GM19239 (cell line): ENCODE results near the gene GBA3.

Source experiments
- DNase-seq: peaks from one replicate; pipeline ENCODE4 v3.0.0; 2011; ENCODE audit warnings: low spot score; ENCODE audit not compliant: insufficient read length
- FAIRE-seq: peaks from 2 replicates; lab custom pipeline; 2011; peaks lifted over from hg19 to GRCh38; lab: Jason Lieb, UNC

Gene GBA3

GRCh38 chr4:22692736-22693135, at the start of gene GBA3:
GBA3 (plus strand) TSS chr4:22692937.
- no peak for FAIRE-seq
- no peak for DNase-seq

- DNase-seq (no peak), FAIRE-seq (no peak)
These were observed 48.8 kb upstream of the GBA3 start for GRCh38 chr4:22643952-22644351.

GRCh38 chr4:22645481-22646182, 47.1 kb upstream of the GBA3 start:
- DNase-seq: no peak

GRCh38 chr4:22648996-22649395, 43.7 kb upstream of the GBA3 start:
- DNase-seq: no peak

More at GRCh38 chr4:22645481-22646182, 47.1 kb upstream of the GBA3 start:
- no peak for FAIRE-seq

GRCh38 chr4:22650771-22651170, 42.0 kb upstream of the GBA3 start:
- DNase-seq (no peak), FAIRE-seq (no peak)

More at GRCh38 chr4:22648996-22649395, 43.7 kb upstream of the GBA3 start:
- FAIRE-seq: no peak

GRCh38 chr4:22653752-22654151, 39.0 kb upstream of the GBA3 start:
- no peak for FAIRE-seq
- no peak for DNase-seq

GRCh38 chr4:22661443-22661842, 31.3 kb upstream of the GBA3 start:
- FAIRE-seq: no peak
- no peak for DNase-seq

GRCh38 chr4:22667332-22667940, 25.3 kb upstream of the GBA3 start:
- FAIRE-seq: no peak

GRCh38 chr4:22668301-22668700, 24.4 kb upstream of the GBA3 start:
- FAIRE-seq: no peak

More at GRCh38 chr4:22667332-22667940, 25.3 kb upstream of the GBA3 start:
- no peak for DNase-seq

GRCh38 chr4:22668702-22669101, 24.0 kb upstream of the GBA3 start:
- DNase-seq: no peak
- FAIRE-seq: no peak

More at GRCh38 chr4:22668301-22668700, 24.4 kb upstream of the GBA3 start:
- DNase-seq: no peak

- FAIRE-seq: no peak
- DNase-seq: no peak
These were observed 21.8 kb upstream of the GBA3 start for GRCh38 chr4:22670956-22671355.

- no peak for DNase-seq
These were observed 20.2 kb upstream of the GBA3 start for GRCh38 chr4:22672519-22672918.

GRCh38 chr4:22672944-22673343, 19.8 kb upstream of the GBA3 start:
- DNase-seq: no peak
- FAIRE-seq: no peak

More at GRCh38 chr4:22672519-22672918, 20.2 kb upstream of the GBA3 start:
- no peak for FAIRE-seq

GRCh38 chr4:22674700-22675099, 18.0 kb upstream of the GBA3 start:
- DNase-seq (no peak), FAIRE-seq (no peak)

- no peak for DNase-seq
- FAIRE-seq: no peak
These were observed 16.7 kb upstream of the GBA3 start for GRCh38 chr4:22676063-22676462.

- FAIRE-seq (no peak), DNase-seq (no peak)
These were observed 15.0 kb upstream of the GBA3 start for GRCh38 chr4:22677780-22678179.

- FAIRE-seq (no peak), DNase-seq (no peak)
These were observed 13.5 kb upstream of the GBA3 start for GRCh38 chr4:22678940-22679854.

GRCh38 chr4:22680065-22680642, 12.6 kb upstream of the GBA3 start:
- no peak for DNase-seq
- FAIRE-seq: no peak

GRCh38 chr4:22683726-22684125, 9.0 kb upstream of the GBA3 start:
- DNase-seq (no peak), FAIRE-seq (no peak)

GRCh38 chr4:22686141-22686540, 6.6 kb upstream of the GBA3 start:
- FAIRE-seq: no peak
- no peak for DNase-seq
